Tibial nerve (tissue), 4 donors: ENCODE results near the gene LLGL2.

Source experiments
- EP300 ChIP-seq, 2 donors: sonication (generic); formaldehyde crosslinking; IDR thresholded peaks; one replicate each; pipeline ENCODE4 v1.6.1; 2017; ENCODE audit warnings: antibody characterized with exemption in 2 of 2, mild to moderate bottlenecking in 1 of 2
- POLR2A ChIP-seq, 2 donors: fragments of 450-650 bp; IDR thresholded peaks; one replicate each; pipeline ENCODE4 v1.6.1; 2017; ENCODE audit warnings: antibody characterized with exemption in 2 of 2, mild to moderate bottlenecking in 2 of 2, moderate library complexity in 2 of 2
- TF ChIP-seq, protein P1 (sequence below), 5 experiments: fragments of 200-600 bp in 3 of 5; fragments of 450-650 bp in 2 of 5; sonication (generic) in 3 of 5; IDR thresholded peaks; one replicate each; pipeline ENCODE4 v1.5.1; 2016 to 2019; ENCODE audit warnings: antibody characterized with exemption in 5 of 5, mild to moderate bottlenecking in 3 of 5, moderate library complexity in 2 of 5

- TF ChIP-seq, protein P1, sequence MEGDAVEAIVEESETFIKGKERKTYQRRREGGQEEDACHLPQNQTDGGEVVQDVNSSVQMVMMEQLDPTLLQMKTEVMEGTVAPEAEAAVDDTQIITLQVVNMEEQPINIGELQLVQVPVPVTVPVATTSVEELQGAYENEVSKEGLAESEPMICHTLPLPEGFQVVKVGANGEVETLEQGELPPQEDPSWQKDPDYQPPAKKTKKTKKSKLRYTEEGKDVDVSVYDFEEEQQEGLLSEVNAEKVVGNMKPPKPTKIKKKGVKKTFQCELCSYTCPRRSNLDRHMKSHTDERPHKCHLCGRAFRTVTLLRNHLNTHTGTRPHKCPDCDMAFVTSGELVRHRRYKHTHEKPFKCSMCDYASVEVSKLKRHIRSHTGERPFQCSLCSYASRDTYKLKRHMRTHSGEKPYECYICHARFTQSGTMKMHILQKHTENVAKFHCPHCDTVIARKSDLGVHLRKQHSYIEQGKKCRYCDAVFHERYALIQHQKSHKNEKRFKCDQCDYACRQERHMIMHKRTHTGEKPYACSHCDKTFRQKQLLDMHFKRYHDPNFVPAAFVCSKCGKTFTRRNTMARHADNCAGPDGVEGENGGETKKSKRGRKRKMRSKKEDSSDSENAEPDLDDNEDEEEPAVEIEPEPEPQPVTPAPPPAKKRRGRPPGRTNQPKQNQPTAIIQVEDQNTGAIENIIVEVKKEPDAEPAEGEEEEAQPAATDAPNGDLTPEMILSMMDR (IDR thresholded peaks at IDR 0.05) = no peak
- TF ChIP-seq POLR2A (IDR thresholded peaks at IDR 0.05) = no peak
- TF ChIP-seq EP300 (IDR thresholded peaks at IDR 0.05) = no peak
These were observed 21.6 kb downstream of the LLGL2 start for GRCh38 chr17:75547091-75547490.
